Upper lobe of right lung (tissue), 1 donor: ENCODE results near the gene OR4K5. TPM values are rescaled to one million over a fixed set of nuclear protein-coding genes. Genes with fewer than 3 reads are reported as not detected.

ENCODE experiments used
- total RNA-seq: library from RNA; stranded (reverse); fragmentation: NEBNext Ultra II Directional; extraction: Animal tissue kit (Norgen Biotek cat#: 25700); gene quantifications from one replicate; pipeline ENCODE4 v1.2.1, GENCODE V29; 2021
- donor health status: DM: no; HTN: yes; CAD: no; lungs with severe emphysema.

The OR4K5 gene
- total RNA-seq, 1 donor from 2014 or later = not detected

Other genes starting within 250 kb of the OR4K5 start
- gene OR11H2, start 206.7 kb upstream of the OR4K5 start, total RNA-seq = not detected
- gene OR4Q3, start 177.0 kb upstream of the OR4K5 start, total RNA-seq = not detected
- not detected for gene OR4M1, start 147.1 kb upstream of the OR4K5 start, total RNA-seq
- gene OR4N2, start 116.8 kb upstream of the OR4K5 start, total RNA-seq = not detected
- not detected for gene OR4K2, start 45.5 kb upstream of the OR4K5 start, total RNA-seq
- not detected for gene OR4K1, start 10.3 kb downstream of the OR4K5 start, total RNA-seq
- gene OR4K15, start 55.0 kb downstream of the OR4K5 start, total RNA-seq = not detected
- gene OR4Q2, start 81.6 kb downstream of the OR4K5 start, total RNA-seq = not detected
- not detected for gene OR4K14, start 98.7 kb downstream of the OR4K5 start, total RNA-seq
- not detected for gene OR4K13, start 115.4 kb downstream of the OR4K5 start, total RNA-seq
- not detected for gene OR4L1, start 139.4 kb downstream of the OR4K5 start, total RNA-seq
- gene OR4K17, start 190.1 kb downstream of the OR4K5 start, total RNA-seq = not detected
- gene OR4N5, start 218.2 kb downstream of the OR4K5 start, total RNA-seq = not detected